Measurements from ENCODE around the gene PSMB2.
"Not testable (repeated sequence)": the region's sequence is repeated elsewhere in the genome, so short reads cannot be mapped to it uniquely, and the experiment has no call there.

PSMB2 gene

DNA sequence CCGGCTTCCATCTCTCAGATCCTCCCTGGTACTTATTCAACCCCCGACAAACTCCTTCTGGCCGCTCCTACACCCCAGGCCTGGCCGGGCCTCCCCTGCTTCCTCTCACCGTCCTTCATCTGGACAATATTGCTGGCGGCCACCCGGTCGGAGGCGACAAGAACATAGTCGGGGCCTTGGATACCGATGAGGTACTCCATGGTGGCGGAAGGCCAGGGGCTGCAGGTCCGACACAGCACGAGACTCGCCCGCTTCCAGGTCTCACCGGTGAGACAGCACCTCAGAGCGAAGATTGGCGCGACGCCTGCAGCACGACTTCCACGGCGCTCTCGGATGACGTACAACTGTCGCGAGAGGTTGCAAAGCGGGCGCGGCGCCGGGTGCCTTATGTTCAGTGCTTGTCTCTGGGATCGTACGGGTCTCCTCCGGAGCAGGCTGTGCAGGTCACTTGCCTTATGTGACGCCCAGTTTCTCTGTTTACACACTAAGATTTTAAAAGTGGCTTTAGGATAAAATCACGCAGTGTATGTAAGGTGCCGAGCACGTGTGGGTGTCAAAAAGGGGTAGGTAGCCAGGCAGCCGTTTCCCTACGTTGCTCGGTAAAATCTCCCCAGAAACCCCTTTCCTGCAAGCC lies at the start of gene PSMB2:
TSS of gene PSMB2 (minus strand) at position 294 of the 634 bp plus-strand sequence. CDS start at position 200, 94 bp downstream.
- DNase-seq = peak; percentile 87 to 89

DNA sequence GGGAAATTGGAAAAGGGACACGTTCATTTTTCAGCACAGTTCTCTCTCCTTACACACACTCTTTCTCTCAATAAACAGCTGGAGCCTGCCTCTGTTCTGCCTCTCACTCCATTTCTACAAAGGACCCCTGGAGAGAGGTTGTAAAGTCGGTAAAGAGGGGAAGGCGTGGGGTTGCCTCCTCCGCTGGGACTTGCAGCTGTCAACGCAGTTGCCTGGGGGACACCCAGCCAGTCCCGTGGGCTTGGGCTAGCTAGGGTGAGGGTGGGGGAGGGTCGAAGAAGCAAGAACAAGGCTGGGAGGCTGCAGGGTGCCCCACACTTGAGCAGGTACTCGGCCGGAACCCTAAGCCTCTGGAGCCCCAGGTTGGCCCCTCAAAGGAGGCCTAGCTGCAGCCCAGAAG lies 49.8 kb upstream of the PSMB2 start:
- no peak for DNase-seq

DNA sequence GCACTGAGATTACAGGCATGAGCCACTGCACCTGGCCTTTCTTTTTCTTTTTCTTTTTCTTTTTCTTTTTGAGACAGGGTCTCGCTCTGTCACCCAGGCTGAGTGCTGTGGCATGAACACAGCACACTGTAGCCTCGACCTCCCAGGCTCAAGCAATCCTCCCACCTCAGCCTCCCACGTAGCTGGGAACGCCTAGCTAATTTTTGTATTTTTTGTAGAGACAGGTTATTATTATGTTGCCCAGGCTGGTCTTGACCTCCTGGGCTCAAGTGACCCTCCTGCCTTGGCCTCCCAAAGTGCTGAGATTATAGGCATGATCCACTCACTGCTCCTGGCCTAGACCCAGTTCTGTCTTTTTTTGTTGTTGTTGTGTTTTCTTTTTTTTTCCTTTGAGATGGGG lies 48.8 kb upstream of the PSMB2 start:
- DNase-seq = not testable (repeated sequence)

DNA sequence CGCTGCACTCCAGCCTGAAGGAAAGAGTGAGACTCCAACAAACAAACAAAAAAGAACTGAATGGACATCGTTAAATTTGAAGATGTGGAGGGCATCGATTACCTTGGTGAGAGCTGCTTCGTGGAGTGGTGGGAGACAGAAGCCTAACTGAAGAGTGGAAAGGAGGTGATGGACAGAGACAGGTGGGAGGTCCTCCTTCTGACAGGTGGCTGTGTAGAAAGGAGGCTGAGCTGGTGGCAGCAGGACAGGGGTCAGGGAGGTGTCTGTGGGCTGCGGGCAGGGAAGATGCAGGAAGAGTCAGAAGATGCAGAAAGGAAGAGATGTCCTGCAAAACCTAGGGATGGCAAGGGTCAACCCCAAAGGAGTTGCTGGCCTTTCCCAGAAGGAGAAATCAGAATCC lies 46.8 kb upstream of the PSMB2 start:
- DNase-seq = no peak

DNA sequence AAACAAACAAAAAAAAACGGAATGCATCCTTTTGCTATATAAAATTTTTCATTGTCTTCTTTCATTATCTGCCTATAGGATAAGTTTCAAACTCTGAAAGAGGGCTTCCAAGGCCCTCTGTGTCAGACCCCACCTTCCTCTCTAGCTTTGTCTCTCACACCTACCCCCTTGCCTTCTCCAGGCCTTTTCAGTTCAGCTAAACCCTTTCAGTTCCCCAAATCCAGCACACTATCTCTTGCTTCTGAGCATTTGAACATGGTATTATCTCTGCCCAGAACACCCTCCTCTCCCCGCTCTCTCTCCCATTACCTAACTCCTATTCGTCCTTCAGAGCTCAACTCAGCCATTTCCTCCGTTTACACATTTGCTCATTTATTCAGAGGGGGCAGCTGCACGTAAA lies 41.7 kb upstream of the PSMB2 start:
- DNase-seq = no peak

DNA sequence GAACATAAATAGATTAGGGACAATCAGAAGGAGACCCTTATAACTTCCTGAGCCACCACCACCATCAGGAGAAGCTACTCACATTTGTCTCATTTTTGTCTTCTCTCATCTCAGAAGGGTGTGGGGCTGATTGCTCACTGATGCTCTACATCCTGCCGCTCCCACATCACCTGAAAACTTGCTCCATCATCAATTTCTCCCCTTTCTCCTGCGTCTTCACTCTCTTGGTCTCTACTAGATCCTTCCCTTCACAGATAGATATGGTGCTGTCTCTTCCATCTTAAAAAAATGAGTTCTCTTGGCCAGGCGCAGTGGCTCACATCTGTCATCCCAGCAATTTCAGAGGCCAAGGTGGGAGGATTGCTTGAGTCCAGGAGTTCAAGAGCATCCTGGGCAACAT lies 38.9 kb upstream of the PSMB2 start:
- no peak for DNase-seq

DNA sequence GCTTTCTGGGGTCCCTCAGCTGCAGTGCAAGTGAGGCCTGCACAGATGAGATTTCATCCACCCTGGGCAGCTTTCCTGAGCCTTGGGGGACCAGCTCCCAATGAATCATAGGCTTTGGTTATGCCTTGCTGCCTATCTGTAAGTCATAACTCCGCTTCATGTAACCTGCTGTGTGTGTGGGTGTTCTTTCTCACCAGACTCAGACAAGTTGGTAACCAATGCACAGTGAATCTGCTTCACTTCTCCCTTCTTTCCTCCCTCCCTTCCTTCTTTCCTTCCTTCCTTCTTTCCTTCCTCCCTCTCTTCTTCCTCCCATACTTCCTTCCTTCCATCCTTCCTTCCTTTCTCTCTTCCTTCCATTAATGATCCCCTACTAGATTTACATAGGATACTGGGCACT lies 34.4 kb upstream of the PSMB2 start:
- DNase-seq = no peak

DNA sequence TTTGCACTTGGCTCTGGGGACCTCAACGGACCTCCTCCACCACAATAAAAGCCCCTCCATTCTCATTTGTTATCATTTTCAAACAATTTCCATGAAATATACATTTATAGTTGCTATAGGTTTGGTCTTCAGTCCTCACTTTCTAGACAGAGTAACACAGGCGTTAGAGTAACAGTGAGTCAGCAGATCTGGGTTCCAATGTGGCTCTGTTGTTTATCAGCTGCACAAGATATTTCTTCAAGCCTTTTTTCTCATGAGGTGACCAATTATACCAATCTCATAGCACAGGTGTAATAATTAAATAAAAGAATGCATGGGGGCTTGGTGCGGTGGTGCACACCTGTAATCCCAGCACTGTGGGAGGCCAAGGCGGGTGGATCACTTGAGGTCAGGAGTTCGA lies 32.8 kb upstream of the PSMB2 start:
- no peak for DNase-seq

DNA sequence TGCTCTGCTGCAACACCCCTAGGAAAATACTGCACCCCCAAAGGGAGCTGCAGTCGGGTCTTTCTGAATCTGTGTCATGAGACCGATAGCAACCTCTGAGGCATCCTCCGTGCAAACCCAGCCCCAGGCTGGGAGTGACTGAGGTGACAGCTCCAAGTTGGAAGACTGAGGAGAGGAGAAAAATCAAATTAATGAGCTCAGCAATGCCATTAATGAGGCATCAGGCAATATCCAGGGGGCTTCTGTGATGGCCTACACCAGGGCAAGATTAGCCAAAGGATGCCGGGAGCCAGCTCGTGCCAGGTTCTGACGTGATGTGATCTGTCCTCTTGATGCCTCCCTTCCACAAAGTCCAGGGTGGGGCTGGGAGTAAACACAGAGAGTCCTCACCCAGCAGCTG lies 30.8 kb upstream of the PSMB2 start:
- DNase-seq = no peak

DNA sequence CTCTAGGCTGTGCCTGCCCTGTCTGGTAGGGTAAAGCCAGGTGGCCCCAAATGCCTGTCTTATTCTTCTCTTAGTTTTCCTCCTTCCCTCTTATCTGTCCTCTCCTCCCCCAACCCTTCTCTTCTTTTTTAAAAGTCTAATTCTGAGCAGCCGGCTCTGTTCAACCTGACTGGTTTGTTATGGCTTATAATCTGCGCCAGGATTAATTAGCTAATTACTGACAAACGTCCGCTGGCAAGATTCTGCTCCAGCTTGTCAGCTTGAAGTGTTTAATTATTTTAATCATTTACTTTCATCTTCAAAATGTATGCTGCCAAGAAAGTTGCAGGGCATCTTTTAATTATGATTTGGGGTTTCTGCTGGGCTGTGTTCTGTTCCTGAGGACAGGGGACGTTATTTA lies 27.2 kb upstream of the PSMB2 start:
- DNase-seq = no peak

DNA sequence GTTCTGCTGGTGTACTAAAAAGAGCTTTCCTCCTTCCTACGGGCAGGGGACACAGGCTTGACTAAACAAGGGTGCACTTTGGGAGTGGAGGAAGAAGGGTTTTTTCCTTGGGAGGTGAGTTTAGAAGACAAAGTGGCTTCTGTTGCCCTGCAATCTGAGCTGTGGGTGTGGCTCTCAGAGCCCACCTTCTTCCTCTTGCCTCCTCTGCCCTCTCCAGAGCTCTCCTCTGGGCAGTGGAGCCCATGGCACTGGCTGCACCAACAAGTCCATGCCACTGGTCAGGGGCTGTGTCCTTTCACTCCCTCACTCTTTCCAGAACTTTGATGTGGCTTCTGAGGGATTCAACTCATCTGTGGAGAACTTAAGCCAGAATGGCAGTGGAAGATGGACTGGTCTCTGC lies 25.6 kb upstream of the PSMB2 start:
- no peak for DNase-seq

DNA sequence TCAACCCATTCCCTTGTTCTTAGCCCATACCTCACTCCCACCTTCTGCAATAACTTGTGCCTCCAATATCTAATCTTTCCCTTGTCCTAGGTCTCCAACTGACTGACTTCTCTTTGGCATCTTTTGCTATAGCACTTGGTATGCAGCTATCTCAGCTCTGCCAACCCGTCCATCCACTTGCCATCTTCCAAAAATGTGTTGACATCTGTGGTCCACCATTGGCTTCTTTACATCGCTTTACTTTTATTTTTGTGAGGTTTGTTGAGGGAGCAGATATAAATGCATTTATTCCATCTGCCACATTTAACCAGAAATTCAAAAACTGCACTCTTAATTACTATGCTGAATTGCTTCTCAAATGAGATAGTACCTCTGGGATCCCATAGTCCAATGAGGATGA lies 24.9 kb upstream of the PSMB2 start:
- no peak for DNase-seq

DNA sequence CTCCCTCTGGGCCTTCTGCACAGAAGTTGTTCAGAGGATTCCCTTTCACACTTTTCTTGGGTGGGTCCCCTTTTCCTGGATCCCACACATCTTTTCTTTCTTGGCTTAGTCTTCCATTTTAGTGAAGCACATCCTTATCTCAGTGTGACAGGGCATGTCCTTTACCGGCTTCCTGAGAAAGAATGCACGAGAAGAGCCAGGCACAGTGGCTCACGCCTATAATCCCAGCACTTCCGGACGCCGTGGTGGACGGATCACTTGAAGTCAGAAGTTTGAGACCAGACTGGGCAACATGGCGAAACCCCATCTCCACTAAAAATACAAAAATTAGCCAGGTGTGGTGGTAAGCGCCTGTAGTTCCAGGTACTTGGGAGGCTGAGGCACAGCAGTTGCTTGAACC lies 22.1 kb upstream of the PSMB2 start:
- no peak for DNase-seq

DNA sequence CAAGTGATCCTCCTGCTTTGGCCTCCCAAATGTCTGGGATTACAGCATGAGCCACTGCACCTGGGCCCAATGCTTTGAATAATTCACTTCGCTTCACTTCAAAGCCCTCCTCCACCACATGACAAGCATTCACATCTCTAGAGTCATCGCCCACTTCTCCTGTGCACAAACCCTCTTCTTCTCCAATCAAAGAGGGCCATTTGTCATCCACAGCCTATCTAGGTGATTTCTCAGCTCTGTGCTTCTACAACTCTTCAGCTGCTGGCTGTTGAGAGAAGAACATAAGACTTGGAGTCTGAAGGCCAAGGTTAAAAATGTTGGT lies 20.1 kb upstream of the PSMB2 start:
- DNase-seq = no peak

DNA sequence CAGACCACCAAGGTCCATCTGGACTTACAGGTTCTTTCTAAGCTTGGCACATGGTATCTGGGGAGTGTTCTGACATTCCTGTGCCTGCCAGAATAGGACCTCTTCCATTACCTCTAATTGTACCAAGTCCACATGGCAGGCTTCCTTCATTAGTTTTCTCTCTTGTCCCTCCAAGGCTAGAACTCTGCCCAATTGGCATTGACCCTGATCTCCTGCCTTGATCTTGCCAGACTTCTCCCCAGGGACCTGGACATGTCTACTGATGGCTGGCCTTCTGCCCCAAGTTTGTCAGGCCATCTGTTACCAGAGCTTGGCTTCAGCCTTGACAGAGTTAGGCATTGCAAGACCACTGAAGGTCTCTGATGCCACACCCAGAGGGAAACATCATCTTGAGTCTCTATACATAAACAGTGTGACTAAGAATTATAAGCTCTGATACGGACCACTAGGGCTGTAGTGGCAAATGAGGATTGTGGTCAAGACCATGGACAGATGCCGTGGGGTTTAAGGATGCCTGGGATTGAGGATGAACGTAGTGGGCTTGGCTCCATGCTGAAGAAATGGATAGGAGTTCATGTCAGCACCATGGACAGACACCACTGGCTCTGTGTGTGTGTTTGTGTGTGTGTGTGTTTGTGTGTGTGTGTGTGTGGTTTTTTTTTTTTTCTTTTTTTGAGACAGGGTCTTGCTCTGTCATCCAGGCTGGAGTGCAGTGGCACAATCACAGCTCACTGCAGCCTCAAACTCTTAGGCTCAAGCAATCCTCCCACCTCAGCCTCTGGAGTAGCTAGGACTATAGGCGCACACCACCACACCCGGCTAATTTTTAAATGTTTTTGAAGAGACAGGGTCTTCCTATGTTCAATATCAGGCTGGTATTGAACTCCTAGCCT lies 19.5 kb upstream of the PSMB2 start:
- no peak for DNase-seq

DNA sequence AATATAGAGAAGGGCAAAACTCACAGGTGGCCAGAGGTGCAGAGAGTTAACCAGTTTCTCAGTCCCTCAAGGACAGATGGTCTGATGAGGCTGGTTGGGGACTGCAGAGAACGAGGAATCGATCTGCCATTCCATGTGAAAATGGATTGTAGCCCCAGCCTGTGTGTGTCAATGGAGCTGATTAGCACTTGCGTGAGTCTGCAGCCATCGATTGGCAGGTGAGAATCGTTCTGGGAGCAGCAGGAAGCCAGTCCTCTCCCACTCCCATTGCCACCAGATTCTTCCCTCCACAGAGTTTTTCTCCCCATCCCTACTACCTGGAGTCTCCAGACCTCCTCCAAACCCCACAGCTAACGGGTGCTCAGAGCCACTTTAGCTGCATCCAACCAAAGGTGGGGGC lies 18.3 kb upstream of the PSMB2 start:
- no peak for DNase-seq

DNA sequence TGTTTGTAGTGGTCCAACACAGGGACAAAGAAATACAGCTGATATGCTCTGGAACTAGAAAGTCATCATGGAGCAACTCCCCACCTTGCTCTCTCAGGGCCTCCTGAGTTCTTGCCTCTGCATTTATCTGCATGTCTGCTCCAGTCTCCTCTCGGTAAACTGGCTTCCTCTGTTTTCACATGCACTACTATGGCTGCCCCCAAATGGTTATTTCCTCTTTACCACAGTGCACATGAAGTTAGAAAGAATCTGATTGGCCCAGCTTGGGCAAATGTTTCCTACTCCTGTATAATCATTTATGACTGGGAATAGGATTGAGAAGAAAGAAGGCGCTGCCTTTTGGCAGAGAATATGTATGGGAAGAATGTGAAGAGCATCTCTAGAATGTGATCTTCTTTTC lies 16.5 kb upstream of the PSMB2 start:
- no peak for DNase-seq

DNA sequence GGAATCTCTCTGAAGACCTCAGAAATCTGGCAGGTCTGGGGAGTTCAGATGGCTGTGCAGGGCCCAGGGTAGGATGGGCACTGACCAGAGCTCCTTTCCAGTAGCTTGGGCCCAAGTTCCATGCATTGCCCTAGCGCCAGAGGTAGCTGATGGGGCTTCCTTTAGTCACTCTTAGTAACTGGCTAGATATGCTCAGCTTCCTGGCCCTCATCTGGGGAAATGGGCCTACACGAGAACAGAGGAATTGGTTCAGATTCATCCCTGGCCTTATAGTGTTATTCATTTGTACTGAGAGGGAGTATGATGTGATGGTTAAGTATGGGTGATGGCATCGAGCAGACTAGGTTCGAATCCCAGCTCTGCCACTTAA lies 15.5 kb upstream of the PSMB2 start:
- no peak for DNase-seq

DNA sequence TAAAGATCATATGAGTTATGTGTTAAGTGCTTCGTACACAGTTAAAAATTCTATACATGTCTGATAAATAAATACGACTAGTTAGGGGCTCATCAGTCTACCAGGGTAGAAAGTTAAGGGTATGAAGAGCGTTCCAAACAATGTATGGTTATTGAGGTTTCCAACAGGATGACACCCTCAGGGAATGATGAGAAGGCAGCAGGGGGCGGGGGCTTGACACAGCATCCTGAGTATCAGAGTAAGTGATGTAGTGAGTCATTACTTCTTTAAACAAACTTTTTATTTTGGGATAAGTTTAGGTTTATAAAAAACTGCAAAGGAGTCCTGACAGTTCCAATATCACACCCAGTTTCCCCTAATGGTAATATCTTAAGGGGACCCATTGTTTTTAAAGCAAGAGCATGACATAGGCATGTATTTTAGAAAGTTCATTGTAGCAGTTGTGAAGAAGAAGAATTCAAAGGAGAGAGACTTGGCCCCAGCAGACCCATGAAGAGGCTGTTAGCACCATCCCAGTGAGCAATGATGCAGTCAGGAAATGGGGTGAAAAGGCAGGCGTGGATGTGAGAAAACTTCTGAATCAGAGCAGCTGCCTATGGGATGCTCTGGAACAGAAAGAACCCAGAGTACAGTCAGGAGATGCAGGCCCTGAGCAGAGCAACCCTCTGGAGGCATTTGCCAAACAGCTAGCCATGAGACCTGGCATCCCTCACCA lies 15.0 kb upstream of the PSMB2 start:
- DNase-seq = no peak

DNA sequence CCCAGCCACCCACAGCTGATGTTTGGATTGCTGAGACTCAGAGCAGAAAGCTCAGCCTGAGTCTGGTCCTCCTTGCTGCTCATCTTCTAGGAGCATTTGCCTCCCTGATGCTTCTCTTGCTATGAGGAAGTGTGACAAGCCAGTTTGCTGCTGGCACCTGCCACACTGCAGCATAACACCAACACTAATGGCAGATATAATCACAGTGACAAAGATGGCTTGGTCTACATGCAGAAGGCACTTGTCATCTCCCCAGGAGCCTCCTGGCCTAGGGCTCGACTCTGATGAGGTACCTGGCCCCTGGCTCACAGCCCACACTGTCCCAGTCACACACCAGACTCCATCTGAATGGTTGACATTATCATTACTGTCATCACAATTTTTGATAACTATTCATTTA lies 13.9 kb upstream of the PSMB2 start:
- DNase-seq = no peak

DNA sequence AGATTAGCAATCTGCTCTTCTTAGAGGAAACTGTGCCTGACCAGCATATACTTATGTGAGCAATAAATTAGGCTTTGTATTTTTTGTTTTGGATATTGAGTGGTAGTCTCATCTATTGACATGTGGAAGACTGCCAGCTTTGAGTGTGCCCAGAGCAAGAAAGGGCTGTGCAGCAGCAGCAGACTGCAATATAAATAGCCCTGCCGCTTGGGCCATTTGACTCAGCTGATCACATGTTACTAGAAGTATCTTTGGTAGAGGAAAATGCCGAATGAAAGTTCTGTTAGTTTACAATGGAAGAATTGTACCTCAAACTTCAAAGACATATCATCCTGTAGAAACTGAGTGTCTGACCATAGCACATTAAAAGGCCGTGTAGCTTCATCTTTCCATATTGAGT lies 9.1 kb upstream of the PSMB2 start:
- DNase-seq = no peak

DNA sequence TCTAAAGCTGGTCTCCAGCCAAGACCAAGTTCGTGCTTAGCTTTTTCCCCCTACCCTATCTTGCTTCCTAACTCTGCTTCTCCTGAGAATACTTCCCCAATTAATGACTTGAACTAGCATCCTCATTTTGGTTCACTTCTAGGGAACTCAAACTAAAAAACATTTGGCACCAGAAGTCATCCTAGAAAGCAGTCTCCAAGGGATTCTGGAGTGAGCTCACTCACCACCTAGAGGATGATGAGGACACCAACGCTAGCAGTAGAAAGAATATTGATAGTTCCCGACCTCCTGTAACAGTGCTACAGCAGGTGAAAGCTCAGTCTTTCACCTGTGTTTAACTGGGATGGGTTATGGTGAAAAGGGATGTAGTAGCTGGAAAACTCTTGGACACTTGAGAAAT lies 4.7 kb upstream of the PSMB2 start:
- no peak for DNase-seq

DNA sequence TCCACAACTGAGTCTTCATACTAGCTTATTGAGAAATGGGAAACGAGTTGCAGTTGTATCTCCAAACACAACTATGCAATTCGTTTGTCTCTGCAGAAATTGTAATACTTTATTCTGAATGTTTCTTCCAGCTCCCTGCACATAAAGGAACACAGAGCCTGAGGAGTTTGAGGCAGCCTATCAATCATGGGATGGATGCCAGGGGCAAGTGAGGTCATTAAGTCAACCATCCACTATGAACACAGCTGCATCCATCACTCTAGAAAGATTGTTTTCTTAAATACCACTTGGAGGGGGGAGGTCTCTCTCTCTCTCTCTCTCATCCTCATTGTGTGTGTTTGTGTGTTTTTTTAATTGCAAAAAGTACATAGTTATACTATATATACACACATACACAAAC lies 2.9 kb upstream of the PSMB2 start:
- DNase-seq = no peak

DNA sequence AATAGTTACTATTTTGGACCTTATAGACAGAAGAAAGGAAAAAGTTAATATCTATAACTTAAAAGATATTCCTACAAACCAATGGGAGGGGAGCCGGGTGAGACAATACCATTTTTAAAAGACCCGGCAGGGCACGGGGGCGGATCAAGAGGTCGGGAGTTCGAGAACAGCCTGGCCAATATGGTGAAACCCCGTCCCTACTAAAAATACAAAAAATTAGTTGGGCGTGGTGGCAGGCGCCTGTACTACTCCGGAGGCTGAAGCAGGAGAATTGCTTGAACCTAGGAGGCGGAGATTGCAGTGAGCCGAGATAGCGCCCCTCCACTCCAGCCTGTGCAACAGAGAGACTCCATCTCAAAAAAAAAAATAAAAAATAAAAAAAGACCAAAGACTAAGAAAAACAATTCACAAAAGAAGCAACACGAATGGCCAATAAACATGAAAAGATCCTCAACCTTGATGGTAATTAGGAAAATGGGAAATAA lies 1.2 kb upstream of the PSMB2 start:
- DNase-seq = peak in 1 of 2 donors; percentile 1
